ENCODE results near the gene CHIT1. TPM values are rescaled to one million over a fixed set of nuclear protein-coding genes. Genes with fewer than 3 reads are reported as not detected.

The CHIT1 gene
- total RNA-seq, 1 donor from 2014 or later, result not detected

GRCh38 chr1:203169770-203170520 is 59.5 kb downstream of the CHIT1 start:
- no peak for ATAC-seq
- intact Hi-C loops (cut with micrococcal nuclease), result loop anchor here (5.0 kb wide), 1 partner anchor 53 kb away; no protein-coding TSS in a partner anchor
- DNase-seq, result peak; percentile 23

- peak; percentile 8 for DNase-seq
- no peak for ATAC-seq
- intact Hi-C loops (cut with micrococcal nuclease), result no loop called here
Measured at GRCh38 chr1:203168991-203169390, 60.5 kb downstream of the CHIT1 start.

GRCh38 chr1:203168256-203168786 is 61.2 kb downstream of the CHIT1 start:
- intact Hi-C loops (cut with micrococcal nuclease), result no loop called here
- DNase-seq (no peak), ATAC-seq (no peak)

- intact Hi-C loops (cut with micrococcal nuclease), result no loop called here
- ATAC-seq, result no peak
- DNase-seq, result no peak
Measured at GRCh38 chr1:203167913-203168200, 61.6 kb downstream of the CHIT1 start.

GRCh38 chr1:203167026-203167912 is 62.2 kb downstream of the CHIT1 start:
- peak; percentile 23 for DNase-seq
- ATAC-seq, result no peak
- intact Hi-C loops (cut with micrococcal nuclease), result no loop called here

- peak; percentile 13 for DNase-seq
- ATAC-seq, result no peak
- intact Hi-C loops (cut with micrococcal nuclease), result no loop called here
Measured at GRCh38 chr1:203166192-203166940, 63.1 kb downstream of the CHIT1 start.

Other genes with a start within 250 kb of the CHIT1 start
- gene TMEM183A, start 222.3 kb downstream of the CHIT1 start, total RNA-seq, result 24.3 TPM
- gene PPFIA4, start 203.2 kb downstream of the CHIT1 start, total RNA-seq, result 21.3 TPM
- not detected for gene MYOG, start 143.7 kb downstream of the CHIT1 start, total RNA-seq
- 13.5 TPM for gene ADORA1, start 101.9 kb downstream of the CHIT1 start, total RNA-seq
- gene MYBPH, start 53.8 kb downstream of the CHIT1 start, total RNA-seq, result not detected
- gene CHI3L1, start 43.0 kb downstream of the CHIT1 start, total RNA-seq, result 1.0 TPM
- 41.3 TPM for gene BTG2, start 75.8 kb upstream of the CHIT1 start, total RNA-seq
- gene FMOD, start 121.4 kb upstream of the CHIT1 start, total RNA-seq, result 9.6 TPM
- gene PRELP, start 246.1 kb upstream of the CHIT1 start, total RNA-seq, result 22.5 TPM